Measurements from ENCODE around the gene RPL27. TPM values are rescaled to one million over a fixed set of nuclear protein-coding genes. Genes with fewer than 3 reads are reported as not detected.
A peak's percentile ranks its signal among the peaks of the same experiment; 100 is the strongest.

The RPL27 gene
- total and polyA plus RNA-seq, 2 of the 13 experiments (the other 11 are each of a cell fraction or from before 2014, with no cell fraction given): 1,585 to 5,840 TPM

- TF ChIP-seq, protein P1, sequence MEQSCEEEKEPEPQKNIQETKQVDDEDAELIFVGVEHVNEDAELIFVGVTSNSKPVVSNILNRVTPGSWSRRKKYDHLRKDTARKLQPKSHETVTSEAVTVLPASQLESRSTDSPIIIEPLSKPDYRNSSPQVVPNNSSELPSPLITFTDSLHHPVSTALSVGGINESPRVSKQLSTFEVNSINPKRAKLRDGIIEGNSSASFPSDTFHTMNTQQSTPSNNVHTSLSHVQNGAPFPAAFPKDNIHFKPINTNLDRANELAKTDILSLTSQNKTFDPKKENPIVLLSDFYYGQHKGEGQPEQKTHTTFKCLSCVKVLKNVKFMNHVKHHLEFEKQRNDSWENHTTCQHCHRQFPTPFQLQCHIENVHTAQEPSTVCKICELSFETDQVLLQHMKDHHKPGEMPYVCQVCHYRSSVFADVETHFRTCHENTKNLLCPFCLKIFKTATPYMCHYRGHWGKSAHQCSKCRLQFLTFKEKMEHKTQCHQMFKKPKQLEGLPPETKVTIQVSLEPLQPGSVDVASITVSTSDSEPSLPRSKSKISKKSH (CRISPR knock-in tag; IDR thresholded peaks at IDR 0.05; ENCODE audit: borderline replicate concordance): peak; percentile 94
- no peak for TF ChIP-seq HNRNPK (IDR thresholded peaks at IDR 0.05; ENCODE audit: low read depth, low read length, poor library complexity, severe bottlenecking)
- TF ChIP-seq, protein P2, sequence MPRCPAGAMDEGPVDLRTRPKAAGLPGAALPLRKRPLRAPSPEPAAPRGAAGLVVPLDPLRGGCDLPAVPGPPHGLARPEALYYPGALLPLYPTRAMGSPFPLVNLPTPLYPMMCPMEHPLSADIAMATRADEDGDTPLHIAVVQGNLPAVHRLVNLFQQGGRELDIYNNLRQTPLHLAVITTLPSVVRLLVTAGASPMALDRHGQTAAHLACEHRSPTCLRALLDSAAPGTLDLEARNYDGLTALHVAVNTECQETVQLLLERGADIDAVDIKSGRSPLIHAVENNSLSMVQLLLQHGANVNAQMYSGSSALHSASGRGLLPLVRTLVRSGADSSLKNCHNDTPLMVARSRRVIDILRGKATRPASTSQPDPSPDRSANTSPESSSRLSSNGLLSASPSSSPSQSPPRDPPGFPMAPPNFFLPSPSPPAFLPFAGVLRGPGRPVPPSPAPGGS (CRISPR knock-in tag; IDR thresholded peaks at IDR 0.05): peak; percentile 81; the same call in 1 of the 2 replicates
- TF ChIP-seq, protein P3, sequence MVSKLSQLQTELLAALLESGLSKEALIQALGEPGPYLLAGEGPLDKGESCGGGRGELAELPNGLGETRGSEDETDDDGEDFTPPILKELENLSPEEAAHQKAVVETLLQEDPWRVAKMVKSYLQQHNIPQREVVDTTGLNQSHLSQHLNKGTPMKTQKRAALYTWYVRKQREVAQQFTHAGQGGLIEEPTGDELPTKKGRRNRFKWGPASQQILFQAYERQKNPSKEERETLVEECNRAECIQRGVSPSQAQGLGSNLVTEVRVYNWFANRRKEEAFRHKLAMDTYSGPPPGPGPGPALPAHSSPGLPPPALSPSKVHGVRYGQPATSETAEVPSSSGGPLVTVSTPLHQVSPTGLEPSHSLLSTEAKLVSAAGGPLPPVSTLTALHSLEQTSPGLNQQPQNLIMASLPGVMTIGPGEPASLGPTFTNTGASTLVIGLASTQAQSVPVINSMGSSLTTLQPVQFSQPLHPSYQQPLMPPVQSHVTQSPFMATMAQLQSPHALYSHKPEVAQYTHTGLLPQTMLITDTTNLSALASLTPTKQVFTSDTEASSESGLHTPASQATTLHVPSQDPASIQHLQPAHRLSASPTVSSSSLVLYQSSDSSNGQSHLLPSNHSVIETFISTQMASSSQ (IDR thresholded peaks at IDR 0.05; ENCODE audit: low read depth): peak; percentile 83
- TF ChIP-seq, protein P3 (CRISPR knock-in tag; IDR thresholded peaks at IDR 0.05; ENCODE audit: borderline replicate concordance): peak; percentile 94
- TF ChIP-seq NCOA5 (CRISPR knock-in tag; IDR thresholded peaks at IDR 0.05): no peak
- TF ChIP-seq HNRNPH1 (optimal IDR thresholded peaks at IDR 0.05; ENCODE audit: low read depth, low read length): peak; percentile 37
- TF ChIP-seq SSRP1 (CRISPR knock-in tag; IDR thresholded peaks at IDR 0.05): peak; percentile 97
- peak; percentile 69; the same call in 1 of the 2 replicates for TF ChIP-seq ZNF652 (CRISPR knock-in tag; IDR thresholded peaks at IDR 0.05; ENCODE audit: borderline replicate concordance, low read depth)
- peak; percentile 74 for TF ChIP-seq ZNF143 (CRISPR knock-in tag; IDR thresholded peaks at IDR 0.05)
- TF ChIP-seq RARG (CRISPR knock-in tag; IDR thresholded peaks at IDR 0.05; ENCODE audit: low read depth): peak; percentile 95; the same call in 1 of the 2 replicates
- peak; percentile 84 for TF ChIP-seq ZNF407 (CRISPR knock-in tag; IDR thresholded peaks at IDR 0.05; ENCODE audit: not compliant biosample characterization)
Observed at GRCh38 chr17:42997984-42998938, at the start of gene RPL27 (continued).

All from HepG2 (cell line).